ENCODE data around the gene DBF4B. TPM values are rescaled to one million over a fixed set of nuclear protein-coding genes. Genes with fewer than 3 reads are reported as not detected.
"Not testable (repeated sequence)": the region's sequence is repeated elsewhere in the genome, so short reads cannot be mapped to it uniquely, and the experiment has no call there.

The DBF4B gene
- total RNA-seq, 1 donor from 2014 or later: 2.6 TPM

GRCh38 chr17:44749076-44749979 is 40.9 kb downstream of the DBF4B start:
- no peaks in the 10 kb centered on the region for H3K9me3 ChIP-seq (ENCODE audit: control insufficient read depth in 3 of 3, low read length in 3 of 3)
- H3K36me3 ChIP-seq (ENCODE audit: control insufficient read depth in 3 of 3, insufficient read depth in 3 of 3, low read length in 3 of 3): peaks cover 10 to 28% (median 18%) of the 10 kb centered on the region in 3 donors
- H3K4me1 ChIP-seq (ENCODE audit: control insufficient read depth in 3 of 3, insufficient read depth in 3 of 3, low read length in 3 of 3): no peaks in the 10 kb centered on the region
- no peak overlapping the region for H3K9ac ChIP-seq (ENCODE audit: low read depth in 1 of 3, low read length in 3 of 3)
- no peak overlapping the region for H3K4me3 ChIP-seq (ENCODE audit: low read length in 3 of 3)
- no peak overlapping the region for H3K27ac ChIP-seq (ENCODE audit: low read depth, low read length)
- peaks cover 0 to 4% (median 4%) of the 10 kb centered on the region in 3 donors for H3K27me3 ChIP-seq (ENCODE audit: control insufficient read depth in 3 of 3, insufficient read depth in 3 of 3, low read length in 3 of 3)

DNA sequence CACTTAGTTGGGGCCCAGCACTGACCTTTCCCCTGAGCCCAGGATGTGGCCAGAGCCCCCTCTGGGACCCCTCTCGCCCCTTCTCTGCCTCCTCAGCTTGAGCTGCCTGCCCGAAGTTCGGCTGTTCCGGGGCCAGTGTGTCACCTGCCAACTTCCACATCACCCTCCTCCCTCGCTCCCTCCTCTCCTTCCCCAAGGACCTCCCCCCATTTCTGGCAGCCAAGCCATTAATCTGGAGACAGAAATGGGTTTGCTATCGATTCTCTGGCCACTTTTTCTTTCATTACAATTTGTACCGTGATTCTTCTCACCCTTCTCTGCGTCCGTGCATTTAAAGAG is 41.5 kb downstream of the DBF4B start:
- Histone ChIP-seq H3K4me3 (ENCODE audit: low read length in 3 of 3) (no peak overlapping the region), H3K27ac (ENCODE audit: low read depth, low read length) (no peak overlapping the region), H3K9ac (ENCODE audit: low read depth in 1 of 3, low read length in 3 of 3) (no peak overlapping the region), H3K27me3 (ENCODE audit: control insufficient read depth in 3 of 3, insufficient read depth in 3 of 3, low read length in 3 of 3) (peaks cover 0 to 4% (median 4%) of the 10 kb centered on the region in 3 donors), H3K36me3 (ENCODE audit: control insufficient read depth in 3 of 3, insufficient read depth in 3 of 3, low read length in 3 of 3) (peaks cover 10 to 28% (median 18%) of the 10 kb centered on the region in 3 donors), H3K4me1 (ENCODE audit: control insufficient read depth in 3 of 3, insufficient read depth in 3 of 3, low read length in 3 of 3) (no peaks in the 10 kb centered on the region), H3K9me3 (ENCODE audit: control insufficient read depth in 3 of 3, low read length in 3 of 3) (no peaks in the 10 kb centered on the region)

GRCh38 chr17:44751331-44751730 is 42.9 kb downstream of the DBF4B start:
- Histone ChIP-seq H3K9ac (ENCODE audit: low read depth in 1 of 3, low read length in 3 of 3) (no peak overlapping the region), H3K36me3 (ENCODE audit: control insufficient read depth in 3 of 3, insufficient read depth in 3 of 3, low read length in 3 of 3) (peaks cover 10 to 28% (median 18%) of the 10 kb centered on the region in 3 donors), H3K27ac (ENCODE audit: low read depth, low read length) (no peak overlapping the region), H3K4me3 (ENCODE audit: low read length in 3 of 3) (no peak overlapping the region), H3K9me3 (ENCODE audit: control insufficient read depth in 3 of 3, low read length in 3 of 3) (no peaks in the 10 kb centered on the region), H3K27me3 (ENCODE audit: control insufficient read depth in 3 of 3, insufficient read depth in 3 of 3, low read length in 3 of 3) (peaks cover 0 to 4% (median 4%) of the 10 kb centered on the region in 3 donors), H3K4me1 (ENCODE audit: control insufficient read depth in 3 of 3, insufficient read depth in 3 of 3, low read length in 3 of 3) (no peaks in the 10 kb centered on the region)

GRCh38 chr17:44751806-44752205 is 43.3 kb downstream of the DBF4B start:
- Histone ChIP-seq H3K4me3 (ENCODE audit: low read length in 3 of 3) (no peak overlapping the region), H3K27ac (ENCODE audit: low read depth, low read length) (no peak overlapping the region), H3K27me3 (ENCODE audit: control insufficient read depth in 3 of 3, insufficient read depth in 3 of 3, low read length in 3 of 3) (peaks cover under 1 to 4% (median 4%) of the 10 kb centered on the region in 3 donors), H3K4me1 (ENCODE audit: control insufficient read depth in 3 of 3, insufficient read depth in 3 of 3, low read length in 3 of 3) (no peaks in the 10 kb centered on the region), H3K9me3 (ENCODE audit: control insufficient read depth in 3 of 3, low read length in 3 of 3) (no peaks in the 10 kb centered on the region), H3K9ac (ENCODE audit: low read depth in 1 of 3, low read length in 3 of 3) (no peak overlapping the region), H3K36me3 (ENCODE audit: control insufficient read depth in 3 of 3, insufficient read depth in 3 of 3, low read length in 3 of 3) (peaks cover 10 to 28% (median 18%) of the 10 kb centered on the region in 3 donors)

- Histone ChIP-seq H3K9me3 (ENCODE audit: control insufficient read depth in 3 of 3, low read length in 3 of 3) (no peaks in the 10 kb centered on the region), H3K36me3 (ENCODE audit: control insufficient read depth in 3 of 3, insufficient read depth in 3 of 3, low read length in 3 of 3) (peaks cover 6 to 23% (median 8%) of the 10 kb centered on the region in 3 donors), H3K27me3 (ENCODE audit: control insufficient read depth in 3 of 3, insufficient read depth in 3 of 3, low read length in 3 of 3) (peaks cover 14 to 18% (median 16%) of the 10 kb centered on the region in 3 donors), H3K4me1 (ENCODE audit: control insufficient read depth in 3 of 3, insufficient read depth in 3 of 3, low read length in 3 of 3) (no peaks in the 10 kb centered on the region), H3K4me3 (ENCODE audit: low read length in 3 of 3) (no peak overlapping the region), H3K27ac (ENCODE audit: low read depth, low read length) (no peak overlapping the region), H3K9ac (ENCODE audit: low read depth in 1 of 3, low read length in 3 of 3) (no peak overlapping the region)
These were observed 44.7 kb downstream of the DBF4B start for GRCh38 chr17:44752953-44753861.

GRCh38 chr17:44754276-44754675 is 45.8 kb downstream of the DBF4B start:
- H3K4me3 ChIP-seq (ENCODE audit: low read length in 3 of 3): no peak overlapping the region
- H3K9ac ChIP-seq (ENCODE audit: low read depth in 1 of 3, low read length in 3 of 3): no peak overlapping the region
- peaks cover 16 to 22% (median 16%) of the 10 kb centered on the region in 3 donors for H3K27me3 ChIP-seq (ENCODE audit: control insufficient read depth in 3 of 3, insufficient read depth in 3 of 3, low read length in 3 of 3)
- peaks cover 3 to 16% (median 4%) of the 10 kb centered on the region in 3 donors for H3K36me3 ChIP-seq (ENCODE audit: control insufficient read depth in 3 of 3, insufficient read depth in 3 of 3, low read length in 3 of 3)
- no peak overlapping the region for H3K27ac ChIP-seq (ENCODE audit: low read depth, low read length)
- no peaks in the 10 kb centered on the region for H3K9me3 ChIP-seq (ENCODE audit: control insufficient read depth in 3 of 3, low read length in 3 of 3)
- peaks cover 0 to 2% (median 1%) of the 10 kb centered on the region in 3 donors for H3K4me1 ChIP-seq (ENCODE audit: control insufficient read depth in 3 of 3, insufficient read depth in 3 of 3, low read length in 3 of 3)

DNA sequence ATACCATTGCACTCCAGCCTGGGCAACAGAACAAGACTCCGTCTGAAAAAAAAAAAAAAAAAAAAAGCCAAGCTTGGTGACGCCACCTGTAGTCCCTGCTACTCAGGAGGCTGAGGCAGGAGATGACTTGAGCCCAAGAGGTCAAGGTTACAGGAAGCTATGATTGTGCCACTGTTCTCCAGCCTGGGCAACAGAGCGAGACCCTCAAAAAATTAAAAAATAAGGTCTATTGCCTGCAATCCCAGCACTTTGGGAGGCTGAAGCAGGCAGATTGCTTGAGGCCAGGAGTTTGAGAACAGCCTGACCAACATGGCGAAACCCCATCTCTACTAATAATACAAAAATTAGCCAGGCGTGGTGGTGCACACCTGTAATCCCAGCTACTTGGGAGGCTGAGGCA is 46.7 kb downstream of the DBF4B start:
- Histone ChIP-seq H3K36me3 (ENCODE audit: control insufficient read depth in 3 of 3, insufficient read depth in 3 of 3, low read length in 3 of 3) (peaks cover 3 to 16% (median 4%) of the 10 kb centered on the region in 3 donors), H3K27me3 (ENCODE audit: control insufficient read depth in 3 of 3, insufficient read depth in 3 of 3, low read length in 3 of 3) (peaks cover 25 to 31% (median 25%) of the 10 kb centered on the region in 3 donors)
- not testable (repeated sequence) for H3K9ac ChIP-seq (ENCODE audit: low read depth in 1 of 3, low read length in 3 of 3); H3K4me3 ChIP-seq (ENCODE audit: low read length in 3 of 3); H3K27ac ChIP-seq (ENCODE audit: low read depth, low read length); H3K4me1 ChIP-seq (ENCODE audit: control insufficient read depth in 3 of 3, insufficient read depth in 3 of 3, low read length in 3 of 3); H3K9me3 ChIP-seq (ENCODE audit: control insufficient read depth in 3 of 3, low read length in 3 of 3)

GRCh38 chr17:44757045-44757917 is 48.8 kb downstream of the DBF4B start:
- H3K9ac ChIP-seq (ENCODE audit: low read depth in 1 of 3, low read length in 3 of 3): no peak overlapping the region
- H3K4me1 ChIP-seq (ENCODE audit: control insufficient read depth in 3 of 3, insufficient read depth in 3 of 3, low read length in 3 of 3): peaks cover 0 to 6% (median 5%) of the 10 kb centered on the region in 3 donors
- no peaks in the 10 kb centered on the region for H3K9me3 ChIP-seq (ENCODE audit: control insufficient read depth in 3 of 3, low read length in 3 of 3)
- H3K27me3 ChIP-seq (ENCODE audit: control insufficient read depth in 3 of 3, insufficient read depth in 3 of 3, low read length in 3 of 3): peaks cover 35 to 41% (median 39%) of the 10 kb centered on the region in 3 donors
- H3K27ac ChIP-seq (ENCODE audit: low read depth, low read length): no peak overlapping the region
- no peak overlapping the region for H3K4me3 ChIP-seq (ENCODE audit: low read length in 3 of 3)
- no peaks in the 10 kb centered on the region for H3K36me3 ChIP-seq (ENCODE audit: control insufficient read depth in 3 of 3, insufficient read depth in 3 of 3, low read length in 3 of 3)

DNA sequence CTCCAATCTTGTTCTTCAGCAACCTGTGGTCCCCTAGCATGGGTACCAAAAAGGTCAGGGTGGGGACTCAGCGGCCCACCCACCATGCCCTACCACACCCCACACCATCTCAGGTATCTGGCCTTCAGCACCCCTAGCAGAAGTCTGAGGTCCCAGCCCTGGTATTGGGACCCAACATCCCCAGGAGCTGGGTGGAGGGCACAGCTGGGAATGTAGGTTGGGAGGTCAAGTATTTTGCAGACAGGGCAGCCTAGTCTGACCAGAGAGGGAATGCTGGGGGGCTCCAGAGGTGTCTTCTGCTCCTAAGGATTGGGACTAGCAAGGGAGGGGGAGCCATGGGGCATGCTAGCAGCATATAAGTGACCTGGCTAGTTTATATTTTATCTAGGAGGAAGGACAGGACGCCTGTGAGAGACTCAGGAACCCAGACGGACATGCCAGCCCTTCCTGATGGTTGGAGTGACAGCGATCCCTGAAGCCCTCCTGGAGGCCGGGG is 49.5 kb downstream of the DBF4B start:
- H3K27me3 ChIP-seq (ENCODE audit: control insufficient read depth in 3 of 3, insufficient read depth in 3 of 3, low read length in 3 of 3): peaks cover 35 to 41% (median 39%) of the 10 kb centered on the region in 3 donors
- peaks cover 0 to 6% (median 5%) of the 10 kb centered on the region in 3 donors for H3K4me1 ChIP-seq (ENCODE audit: control insufficient read depth in 3 of 3, insufficient read depth in 3 of 3, low read length in 3 of 3)
- H3K9me3 ChIP-seq (ENCODE audit: control insufficient read depth in 3 of 3, low read length in 3 of 3): no peaks in the 10 kb centered on the region
- no peak overlapping the region for H3K27ac ChIP-seq (ENCODE audit: low read depth, low read length)
- H3K9ac ChIP-seq (ENCODE audit: low read depth in 1 of 3, low read length in 3 of 3): no peak overlapping the region
- H3K36me3 ChIP-seq (ENCODE audit: control insufficient read depth in 3 of 3, insufficient read depth in 3 of 3, low read length in 3 of 3): no peaks in the 10 kb centered on the region
- no peak overlapping the region for H3K4me3 ChIP-seq (ENCODE audit: low read length in 3 of 3)
